Frontal cortex (tissue), 4 donors: ENCODE measurements around the gene CENPK. TPM values are rescaled to one million over a fixed set of nuclear protein-coding genes. Genes with fewer than 3 reads are reported as not detected.
"Not testable (repeated sequence)": the region's sequence is repeated elsewhere in the genome, so short reads cannot be mapped to it uniquely, and the experiment has no call there.

ENCODE experiments used
- DNase-seq, 2 donors: peaks; one replicate each; pipeline ENCODE4 v3.0.0; 2012; ENCODE audit warnings: low spot score in 2 of 2
- FAIRE-seq: peaks from 2 replicates; lab custom pipeline; 2012; peaks lifted over from hg19 to GRCh38; lab: Jason Lieb, UNC
- total RNA-seq: library from RNA; depleted of rRNA; stranded (reverse); fragments of >200 nt; gene quantifications from one replicate; pipeline ENCODE4 v1.2.3, GENCODE V29; 2014
- donor health status: control.
- donor health status: control.
- donor health status: control.

Gene CENPK, protein sequence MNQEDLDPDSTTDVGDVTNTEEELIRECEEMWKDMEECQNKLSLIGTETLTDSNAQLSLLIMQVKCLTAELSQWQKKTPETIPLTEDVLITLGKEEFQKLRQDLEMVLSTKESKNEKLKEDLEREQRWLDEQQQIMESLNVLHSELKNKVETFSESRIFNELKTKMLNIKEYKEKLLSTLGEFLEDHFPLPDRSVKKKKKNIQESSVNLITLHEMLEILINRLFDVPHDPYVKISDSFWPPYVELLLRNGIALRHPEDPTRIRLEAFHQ
- 8.6 TPM for total RNA-seq

- DNase-seq, result peak; percentile 63 to 79
- peak; percentile 15 for FAIRE-seq
Measured at GRCh38 chr5:65562731-65563701, at the start of gene CENPK, which contains the start of gene PPWD1. Gene CENPK (minus strand): TSS chr5:65563168. CDS start chr5:65554907, 8,261 bp downstream. Gene PPWD1 (plus strand): TSS chr5:65563296. CDS start chr5:65563311, 15 bp downstream.

DNA sequence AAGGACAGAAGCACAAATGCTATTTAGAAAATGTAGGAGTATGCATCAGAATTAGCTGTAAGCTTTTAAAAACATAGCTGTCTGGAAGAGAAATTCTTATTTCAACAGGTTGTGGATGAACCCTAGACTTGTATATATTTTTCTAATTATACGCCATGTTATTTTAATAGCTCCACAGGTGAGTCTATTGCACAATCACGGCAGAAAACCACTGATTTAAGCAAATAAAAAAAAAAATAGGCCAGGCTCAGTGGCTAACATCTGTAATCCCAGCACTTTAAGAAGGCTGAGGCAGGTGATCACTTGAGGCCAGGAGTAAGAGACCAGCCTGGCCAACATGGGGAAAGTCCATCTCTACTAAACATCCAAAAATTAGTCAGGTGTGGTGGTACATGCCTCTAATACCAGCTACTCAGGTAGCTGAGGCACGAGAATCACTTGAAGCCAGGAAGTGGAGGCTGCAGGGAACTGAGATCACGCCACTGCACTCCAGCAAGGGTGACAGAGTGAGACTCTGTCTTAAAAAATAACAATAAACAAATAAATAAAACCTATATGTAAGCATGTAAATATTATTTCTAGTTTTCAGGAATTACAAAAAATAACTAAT, 49.4 kb upstream of the CENPK start:
- no peak for DNase-seq
- no peak for FAIRE-seq

- DNase-seq (no peak), FAIRE-seq (no peak)
Measured at GRCh38 chr5:65611524-65611923, 48.6 kb upstream of the CENPK start.

- not testable (repeated sequence) for DNase-seq, FAIRE-seq
Measured at GRCh38 chr5:65601761-65602160, 38.8 kb upstream of the CENPK start.

- FAIRE-seq, result peak; percentile 8
Measured at GRCh38 chr5:65588694-65589093, 25.7 kb upstream of the CENPK start.

GRCh38 chr5:65577141-65577540, 14.2 kb upstream of the CENPK start:
- no peak for FAIRE-seq
- no peak for DNase-seq

More at GRCh38 chr5:65588694-65589093, 25.7 kb upstream of the CENPK start:
- no peak for DNase-seq

GRCh38 chr5:65570598-65571226, 7.7 kb upstream of the CENPK start:
- DNase-seq, result no peak
- FAIRE-seq, result no peak

DNA sequence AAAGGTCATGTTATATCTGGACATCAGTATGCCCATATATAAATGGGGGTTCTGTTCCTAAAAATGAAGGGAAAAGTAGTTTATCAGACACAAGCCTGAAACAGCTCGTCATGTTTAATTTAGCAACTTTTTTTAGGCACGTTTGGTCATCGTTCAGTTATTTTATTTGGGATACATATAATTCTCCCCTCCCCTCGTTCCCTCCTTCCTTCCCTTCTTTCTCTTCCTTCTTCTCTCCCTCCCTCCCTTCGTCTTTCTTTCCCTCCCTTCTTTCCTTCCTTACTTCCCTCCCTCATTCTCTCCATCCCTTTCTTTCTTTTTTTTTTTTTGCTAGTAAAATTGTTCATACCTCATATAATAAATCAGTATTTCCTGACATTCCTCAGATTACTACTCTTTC, 3.5 kb upstream of the CENPK start:
- FAIRE-seq (no peak), DNase-seq (no peak)

GRCh38 chr5:65563777-65564176, 809 bp upstream of the CENPK start:
- no peak for FAIRE-seq
- DNase-seq, result no peak

- FAIRE-seq, result no peak
Measured at GRCh38 chr5:65556718-65557117, 6.2 kb downstream of the CENPK start.

GRCh38 chr5:65556181-65556580, 6.8 kb downstream of the CENPK start:
- no peak for FAIRE-seq
- no peak for DNase-seq

More at GRCh38 chr5:65556718-65557117, 6.2 kb downstream of the CENPK start:
- DNase-seq, result no peak

DNA sequence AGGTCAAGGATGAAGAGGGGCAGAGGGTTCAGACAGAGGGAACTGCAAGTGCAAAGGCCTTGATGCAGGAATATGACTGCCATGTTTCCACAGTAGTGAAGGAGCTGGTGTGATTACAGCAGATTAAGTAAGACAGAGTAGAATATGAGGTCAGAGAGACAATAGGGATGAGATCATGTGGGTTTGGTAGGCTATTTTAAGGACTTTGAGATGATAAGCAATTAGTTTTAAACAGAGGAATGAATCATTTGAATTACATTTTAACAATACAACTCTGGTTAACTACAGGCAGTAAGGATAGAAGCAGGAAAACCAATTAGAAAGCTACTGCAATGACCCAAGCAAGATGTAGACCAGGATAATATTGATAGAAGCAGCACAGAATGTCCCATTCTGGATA, 7.7 kb downstream of the CENPK start:
- DNase-seq (no peak), FAIRE-seq (no peak)

- DNase-seq (no peak), FAIRE-seq (no peak)
Measured at GRCh38 chr5:65553941-65554340, 9.0 kb downstream of the CENPK start.

- FAIRE-seq, result no peak
- DNase-seq, result no peak
Measured at GRCh38 chr5:65548281-65548680, 14.7 kb downstream of the CENPK start.

- no peak for FAIRE-seq
- DNase-seq, result no peak
Measured at GRCh38 chr5:65546141-65546540, 16.8 kb downstream of the CENPK start.

DNA sequence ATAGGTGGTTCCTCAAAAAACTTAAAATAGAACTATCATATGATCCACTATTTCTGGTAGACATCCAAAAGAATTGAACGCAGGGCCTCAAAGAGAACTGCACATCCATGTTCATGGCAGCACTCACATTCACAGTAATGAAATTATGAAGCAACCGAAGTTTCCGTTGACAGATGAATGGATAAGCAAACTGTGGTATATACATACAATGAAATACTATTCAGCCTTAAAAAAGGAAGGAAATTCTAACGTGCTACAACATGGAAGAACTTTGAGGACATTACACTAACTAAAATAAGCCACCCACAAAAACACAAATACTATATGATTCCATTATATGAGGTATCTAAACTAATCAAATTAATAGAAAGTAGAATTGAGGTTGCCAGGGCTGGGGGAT, 18.5 kb downstream of the CENPK start:
- FAIRE-seq (no peak), DNase-seq (no peak)

DNA sequence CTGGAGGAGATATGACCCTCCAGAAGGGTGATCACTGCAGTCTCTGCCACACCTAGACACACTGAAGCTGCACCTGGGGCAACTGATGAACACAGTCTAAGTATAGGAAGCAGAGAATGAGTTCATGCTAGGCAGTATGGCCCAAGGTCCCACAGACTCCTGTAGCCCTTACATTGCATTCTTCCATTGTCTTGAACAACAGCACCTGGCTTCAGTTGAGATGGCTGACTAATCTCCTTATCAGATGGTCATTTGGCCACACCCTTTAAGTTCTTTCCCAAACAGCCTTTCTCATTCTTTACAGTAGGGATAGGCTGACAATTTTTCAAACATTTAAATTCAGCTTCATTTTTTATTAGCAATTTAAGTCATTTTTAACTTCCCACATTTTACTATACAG, 23.1 kb downstream of the CENPK start:
- DNase-seq, result no peak
- no peak for FAIRE-seq

DNA sequence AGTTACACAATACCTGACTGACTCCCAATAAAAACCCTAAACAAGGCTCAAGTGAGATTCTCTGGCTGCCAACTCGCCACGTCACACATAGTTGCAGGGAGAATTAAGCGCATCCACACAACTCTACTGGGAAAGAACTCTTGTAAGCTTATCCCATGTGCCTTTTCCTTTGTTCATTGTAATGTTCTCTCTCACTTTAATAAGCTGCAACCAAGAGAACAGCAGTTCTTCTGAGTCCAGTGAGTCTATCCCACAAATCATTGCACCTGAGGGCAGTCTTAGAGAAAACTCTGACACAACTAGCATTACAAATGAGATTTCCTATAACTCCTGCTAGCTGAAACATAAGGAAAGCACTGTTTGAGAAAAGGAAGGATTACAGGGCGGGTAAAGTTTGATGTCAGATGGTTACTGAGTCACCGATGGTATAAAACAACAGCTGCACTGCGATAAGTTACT, 27.4 kb downstream of the CENPK start:
- no peak for DNase-seq
- no peak for FAIRE-seq

- FAIRE-seq, result no peak
Measured at GRCh38 chr5:65530904-65531303, 32.1 kb downstream of the CENPK start.

GRCh38 chr5:65525726-65526125, 37.2 kb downstream of the CENPK start:
- DNase-seq, result no peak
- no peak for FAIRE-seq

More at GRCh38 chr5:65530904-65531303, 32.1 kb downstream of the CENPK start:
- DNase-seq, result no peak
